CD4-positive, alpha-beta T cell (primary cell): Measurements from ENCODE around the gene NUP210. TPM values are rescaled to one million over a fixed set of nuclear protein-coding genes. Genes with fewer than 3 reads are reported as not detected.

Experiments
- ATAC-seq: fragments of 200-7000 bp; cut with Tn5 transposase; one replicate; pipeline ENCODE4 v1.10.0; 2022; ENCODE audit warnings: mild to moderate bottlenecking; ENCODE audit not compliant: poor library complexity
- CTCF ChIA-PET: fragments of 350-600 bp; sonication (Branson Sonifier 250); formaldehyde crosslinking; loops from one replicate; lab custom pipeline; 2021; ENCODE audit warnings: antibody characterized with exemption, inconsistent platforms; lab: Charles Lee
- POLR2A ChIA-PET: fragments of 350-600 bp; sonication (Branson Sonifier 250); formaldehyde crosslinking; loops from one replicate; lab custom pipeline; 2021; ENCODE audit warnings: antibody characterized with exemption, inconsistent platforms; lab: Charles Lee
- DNase-seq, 14 experiments: peaks; one replicate each; pipeline ENCODE4 v3.0.0-alpha.2; 2013 to 2020; ENCODE audit warnings: mixed read lengths in 2 of 14
- H3K27ac ChIP-seq, 2 donors: one replicate each; pipeline versions ENCODE4 v1.5.1 to v1.7.0; 2013; ENCODE audit warnings: low read length in 2 of 2, low read depth in 1 of 2, mild to moderate bottlenecking in 1 of 2
- H3K27me3 ChIP-seq, 2 experiments: 1 replicate in 1 of 2; 2 replicates in 1 of 2; pipeline versions ENCODE4 v1.6.1 to v1.7.0; 2013; ENCODE audit warnings: low read length in 2 of 2, control low read depth in 1 of 2, mild to moderate bottlenecking in 1 of 2, moderate library complexity in 1 of 2; ENCODE audit not compliant: insufficient read depth in 2 of 2, control insufficient read depth in 1 of 2
- H3K36me3 ChIP-seq: one replicate; pipeline ENCODE4 v1.6.1; 2013; ENCODE audit warnings: low read length, control low read depth; ENCODE audit not compliant: insufficient read depth
- H3K4me1 ChIP-seq: one replicate; pipeline ENCODE4 v1.6.1; 2013; ENCODE audit warnings: low read length, control low read depth; ENCODE audit not compliant: insufficient read depth
- H3K4me3 ChIP-seq: one replicate; pipeline ENCODE4 v1.5.1; 2013; ENCODE audit warnings: mild to moderate bottlenecking, low read length, moderate library complexity
- H3K9me3 ChIP-seq, 2 experiments: 1 replicate in 1 of 2; 2 replicates in 1 of 2; pipeline versions ENCODE4 v1.6.1 to v1.7.0; 2013; ENCODE audit warnings: low read length in 2 of 2, mild to moderate bottlenecking in 2 of 2, control low read depth in 1 of 2, moderate library complexity in 1 of 2; ENCODE audit not compliant: control insufficient read depth in 1 of 2, insufficient read depth in 1 of 2
- H3K27ac Mint-ChIP-seq: one replicate; pipeline ENCODE4 v1.8.0; 2020; ENCODE audit warnings: mixed read lengths
- H3K27me3 Mint-ChIP-seq: one replicate; pipeline ENCODE4 v1.8.0; 2021; ENCODE audit warnings: mixed read lengths
- H3K36me3 Mint-ChIP-seq: one replicate; pipeline ENCODE4 v1.8.0; 2021; ENCODE audit warnings: low read depth, mixed read lengths
- H3K4me1 Mint-ChIP-seq: one replicate; pipeline ENCODE4 v1.8.0; 2021; ENCODE audit warnings: low read depth, mixed read lengths
- H3K4me3 Mint-ChIP-seq: one replicate; pipeline ENCODE4 v1.8.0; 2020; ENCODE audit warnings: mild to moderate bottlenecking, mixed read lengths
- H3K9me3 Mint-ChIP-seq: one replicate; pipeline ENCODE4 v1.8.0; 2020; ENCODE audit warnings: mixed read lengths
- CTCF ChIP-seq: fragments of 200-600 bp; IDR thresholded peaks from one replicate; pipeline ENCODE4 v1.8.0; 2022; ENCODE audit warnings: antibody characterized with exemption, mild to moderate bottlenecking
- intact Hi-C, 2 experiments: fragments of 100-400 bp; cut with DNase I in 1 of 2; cut with micrococcal nuclease in 1 of 2; formaldehyde crosslinking; loops; one replicate each; pipeline versions ENCODE4 v1.15.1 to v1.9.0; 2023 to 2025; cut with DNase I, micrococcal nuclease
- total RNA-seq, 174 experiments: library from RNA in 2 of 174; stranded (reverse) in 2 of 174; gene quantifications; one replicate each; pipeline ENCODE4 v1.2.3 and lab custom pipeline; 2021 to 2026

Gene NUP210
- total RNA-seq, 2 experiments from 2014 or later = 82.0 to 83.5 TPM

- no peak for ATAC-seq
- no peak for TF ChIP-seq CTCF
- H3K4me1 ChIP-seq = no peaks in the 10 kb centered on the region
- no peaks in the 10 kb centered on the region for H3K27me3 ChIP-seq
- Mint-ChIP-seq H3K36me3 (peaks cover 84% of the 10 kb centered on the region), H3K27me3 (no peaks in the 10 kb centered on the region), H3K9me3 (no peaks in the 10 kb centered on the region), H3K4me1 (peaks cover 6% of the 10 kb centered on the region), H3K27ac (no peak overlapping the region), H3K4me3 (no peak overlapping the region)
- ChIA-PET POLR2A (interaction anchor here (0.7 to 1.3 kb wide), 2 partner anchors 19 to 86 kb away, joined by 3 read pairs; no protein-coding TSS in a partner anchor), CTCF (no interaction called here)
- no peak overlapping the region for H3K27ac ChIP-seq
- peaks cover 87% of the 10 kb centered on the region for H3K36me3 ChIP-seq
- no peak overlapping the region for H3K4me3 ChIP-seq
- no peaks in the 10 kb centered on the region for H3K9me3 ChIP-seq
- intact Hi-C loops = no loop called here
- DNase-seq = no peak
Measured at GRCh38 chr3:13365390-13366379, 54.4 kb downstream of the NUP210 start.

GRCh38 chr3:13364602-13365271, 55.4 kb downstream of the NUP210 start:
- TF ChIP-seq CTCF = no peak
- H3K27ac Mint-ChIP-seq = no peak overlapping the region
- ChIA-PET POLR2A (interaction anchor here (0.7 to 1.3 kb wide), 2 partner anchors 18 to 87 kb away, joined by 3 read pairs; no protein-coding TSS in a partner anchor), CTCF (no interaction called here)
- no peak for DNase-seq
- no peak for ATAC-seq
- no peak overlapping the region for H3K4me3 ChIP-seq
- no peaks in the 10 kb centered on the region for H3K9me3 ChIP-seq
- peaks cover 87% of the 10 kb centered on the region for H3K36me3 ChIP-seq
- no peaks in the 10 kb centered on the region for H3K27me3 ChIP-seq
- H3K27ac ChIP-seq = no peak overlapping the region
- H3K36me3 Mint-ChIP-seq = peaks cover 84% of the 10 kb centered on the region
- H3K9me3 Mint-ChIP-seq = no peaks in the 10 kb centered on the region
- intact Hi-C loops = no loop called here
- peaks cover 6% of the 10 kb centered on the region for H3K4me1 Mint-ChIP-seq
- H3K4me1 ChIP-seq = no peaks in the 10 kb centered on the region
- H3K4me3 Mint-ChIP-seq = no peak overlapping the region
- no peaks in the 10 kb centered on the region for H3K27me3 Mint-ChIP-seq

GRCh38 chr3:13362551-13362950, 57.6 kb downstream of the NUP210 start:
- Mint-ChIP-seq H3K36me3 (peaks cover 87% of the 10 kb centered on the region), H3K9me3 (no peaks in the 10 kb centered on the region), H3K27me3 (no peaks in the 10 kb centered on the region), H3K27ac (peak overlapping the region; percentile 35), H3K4me3 (no peak overlapping the region), H3K4me1 (peaks cover 6% of the 10 kb centered on the region)
- no peak overlapping the region for H3K27ac ChIP-seq
- intact Hi-C loops = no loop called here
- ChIA-PET POLR2A (no interaction called here), CTCF (interaction anchor here (1.0 to 1.3 kb wide), 2 partner anchors 16 to 288 kb away, joined by 3 read pairs; no protein-coding TSS in a partner anchor)
- no peak for ATAC-seq
- no peaks in the 10 kb centered on the region for H3K27me3 ChIP-seq
- no peaks in the 10 kb centered on the region for H3K4me1 ChIP-seq
- no peak for DNase-seq
- no peak for TF ChIP-seq CTCF
- H3K9me3 ChIP-seq = no peaks in the 10 kb centered on the region
- peaks cover 88% of the 10 kb centered on the region for H3K36me3 ChIP-seq
- H3K4me3 ChIP-seq = no peak overlapping the region
